Measurements from ENCODE around the gene GAL. TPM values are rescaled to one million over a fixed set of nuclear protein-coding genes. Genes with fewer than 3 reads are reported as not detected.

GAL gene
- total RNA-seq, 2 donors from 2014 or later = 98.9 to 166 TPM

GRCh38 chr11:68641880-68642279 is 42.5 kb upstream of the GAL start:
- Mint-ChIP-seq H3K36me3 (ENCODE audit: low read depth) (peaks cover 6% of the 10 kb centered on the region), H3K9me3 (peaks cover 19% of the 10 kb centered on the region), H3K27ac (no peak overlapping the region), H3K4me1 (peaks cover 15% of the 10 kb centered on the region), H3K4me3 (no peak overlapping the region), H3K27me3 (ENCODE audit: insufficient read depth) (no peaks in the 10 kb centered on the region)
- DNase-seq = peak; percentile 64
- H3K27me3 ChIP-seq (ENCODE audit: control insufficient read depth, insufficient read depth, low read length, poor library complexity, severe bottlenecking) = no peaks in the 10 kb centered on the region
- H3K4me3 ChIP-seq (ENCODE audit: low read length) = no peak overlapping the region
- no peak overlapping the region for H3K27ac ChIP-seq (ENCODE audit: low read depth, low read length)
- TF ChIP-seq CTCF (conservative IDR thresholded peaks at IDR 0.05) = no peak
- H3K9me3 ChIP-seq (ENCODE audit: control insufficient read depth, low read length) = peaks cover 12% of the 10 kb centered on the region
- WGBS, 2 experiments (ENCODE audit: insufficient coverage in 1 of 2, insufficient read length in 1 of 2) = 96 to 98% methylated on average over 13 to 15 of the region's 15 CpGs
- no peak overlapping the region for H3K9ac ChIP-seq (ENCODE audit: extremely low read depth, low read length, poor library complexity, severe bottlenecking)
- no peaks in the 10 kb centered on the region for H3K36me3 ChIP-seq (ENCODE audit: control insufficient read depth, insufficient read depth, low read length)
- no peaks in the 10 kb centered on the region for H3K4me1 ChIP-seq (ENCODE audit: control insufficient read depth, insufficient read depth, low read length)

DNA sequence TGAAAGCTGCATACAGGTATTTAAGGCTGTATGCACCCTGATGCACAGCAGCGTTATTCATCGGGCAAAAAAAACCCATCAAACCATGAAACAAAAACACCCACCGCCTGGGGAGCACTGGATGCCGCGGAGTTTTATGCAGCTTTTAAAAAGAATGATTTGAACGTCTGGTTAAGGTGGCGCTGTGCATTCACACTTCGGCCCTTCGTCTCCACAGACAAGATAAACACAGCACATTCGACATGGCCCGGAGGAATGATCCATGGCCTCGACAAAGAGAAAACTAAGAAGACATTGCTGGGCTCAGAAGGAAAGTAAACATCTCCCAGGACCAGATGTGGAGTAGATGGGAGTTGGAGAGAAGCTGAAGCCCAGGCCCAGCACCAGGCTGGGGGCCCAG is 40.8 kb upstream of the GAL start:
- no peak overlapping the region for H3K27ac ChIP-seq (ENCODE audit: low read depth, low read length)
- no peaks in the 10 kb centered on the region for H3K36me3 ChIP-seq (ENCODE audit: control insufficient read depth, insufficient read depth, low read length)
- DNase-seq = no peak
- no peak overlapping the region for H3K4me3 ChIP-seq (ENCODE audit: low read length)
- 72 to 74% methylated on average over 10 to 12 of the region's 12 CpGs for WGBS, 2 experiments (ENCODE audit: insufficient coverage in 1 of 2, insufficient read length in 1 of 2)
- Mint-ChIP-seq H3K27ac (no peak overlapping the region), H3K4me1 (peaks cover 5% of the 10 kb centered on the region), H3K36me3 (ENCODE audit: low read depth) (peaks cover 6% of the 10 kb centered on the region), H3K27me3 (ENCODE audit: insufficient read depth) (no peaks in the 10 kb centered on the region), H3K9me3 (peaks cover 24% of the 10 kb centered on the region), H3K4me3 (no peak overlapping the region)
- H3K27me3 ChIP-seq (ENCODE audit: control insufficient read depth, insufficient read depth, low read length, poor library complexity, severe bottlenecking) = no peaks in the 10 kb centered on the region
- TF ChIP-seq CTCF (conservative IDR thresholded peaks at IDR 0.05) = no peak
- H3K9me3 ChIP-seq (ENCODE audit: control insufficient read depth, low read length) = peaks cover 20% of the 10 kb centered on the region
- H3K9ac ChIP-seq (ENCODE audit: extremely low read depth, low read length, poor library complexity, severe bottlenecking) = no peak overlapping the region
- no peaks in the 10 kb centered on the region for H3K4me1 ChIP-seq (ENCODE audit: control insufficient read depth, insufficient read depth, low read length)

DNA sequence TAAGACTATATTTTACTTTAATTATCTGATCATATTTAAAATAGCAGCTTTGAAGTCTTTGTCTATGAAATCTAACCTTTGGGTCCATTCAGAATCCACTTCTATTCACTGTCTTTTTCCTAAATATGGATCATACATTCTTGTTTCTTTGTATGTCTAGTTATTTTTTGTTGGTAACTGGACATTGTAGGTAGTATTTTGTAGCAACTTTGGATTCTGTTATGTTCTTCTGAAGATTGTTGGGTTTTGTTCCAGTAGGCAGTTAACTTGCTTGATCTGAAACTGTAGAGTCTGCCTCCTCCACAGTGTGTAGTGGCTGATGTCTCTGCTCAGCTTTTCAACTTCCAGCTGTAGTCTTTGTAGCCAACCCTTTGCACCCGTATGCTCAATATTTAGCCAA is 37.5 kb upstream of the GAL start:
- no peaks in the 10 kb centered on the region for H3K36me3 ChIP-seq (ENCODE audit: control insufficient read depth, insufficient read depth, low read length)
- H3K36me3 Mint-ChIP-seq (ENCODE audit: low read depth) = no peaks in the 10 kb centered on the region
- H3K4me1 Mint-ChIP-seq = no peaks in the 10 kb centered on the region
- H3K4me1 ChIP-seq (ENCODE audit: control insufficient read depth, insufficient read depth, low read length) = no peaks in the 10 kb centered on the region
- no peak overlapping the region for H3K9ac ChIP-seq (ENCODE audit: extremely low read depth, low read length, poor library complexity, severe bottlenecking)
- TF ChIP-seq CTCF (conservative IDR thresholded peaks at IDR 0.05) = no peak
- H3K9me3 ChIP-seq (ENCODE audit: control insufficient read depth, low read length) = peaks cover 20% of the 10 kb centered on the region
- H3K27me3 Mint-ChIP-seq (ENCODE audit: insufficient read depth) = no peaks in the 10 kb centered on the region
- H3K27me3 ChIP-seq (ENCODE audit: control insufficient read depth, insufficient read depth, low read length, poor library complexity, severe bottlenecking) = no peaks in the 10 kb centered on the region
- peaks cover 24% of the 10 kb centered on the region for H3K9me3 Mint-ChIP-seq
- H3K4me3 Mint-ChIP-seq = no peak overlapping the region
- no peak for DNase-seq
- no peak overlapping the region for H3K27ac Mint-ChIP-seq
- WGBS, 2 experiments (ENCODE audit: insufficient coverage in 1 of 2, insufficient read length in 1 of 2) = 86 to 89% methylated on average over 1 of the region's 1 CpG
- no peak overlapping the region for H3K4me3 ChIP-seq (ENCODE audit: low read length)
- no peak overlapping the region for H3K27ac ChIP-seq (ENCODE audit: low read depth, low read length)

All from endodermal cell (in vitro differentiated cells).